DOHH2 (cell line): ENCODE measurements around the gene ZBTB7B.
A peak's percentile ranks its signal among the peaks of the same experiment; 100 is the strongest.

ENCODE experiments used
- H3F3A ChIP-seq: fragments of 200-600 bp; sonication (generic), shearing (Covaris generic); 2 replicates; pipeline ENCODE4 v1.6.0; 2016; ENCODE audit warnings: antibody characterized with exemption, mild to moderate bottlenecking; ENCODE audit not compliant: control insufficient read depth, insufficient read depth
- H3K27ac ChIP-seq: fragments of 200-600 bp; sonication (generic); 2 replicates; pipeline ENCODE4 v1.5.1; 2014; ENCODE audit warnings: low read depth, mild to moderate bottlenecking, low read length, moderate library complexity
- H3K27me3 ChIP-seq: fragments of 200-600 bp; sonication (generic); 2 replicates; pipeline ENCODE4 v1.6.1; 2014; ENCODE audit warnings: mild to moderate bottlenecking, low read length, mixed read lengths; ENCODE audit not compliant: control insufficient read depth
- H3K36me3 ChIP-seq: fragments of 200-600 bp; sonication (generic); 2 replicates; pipeline ENCODE4 v1.6.1; 2014; ENCODE audit warnings: mild to moderate bottlenecking, low read length, moderate library complexity, mixed read lengths; ENCODE audit not compliant: control insufficient read depth
- H3K4me1 ChIP-seq: fragments of 200-600 bp; sonication (generic); 2 replicates; pipeline ENCODE4 v1.6.1; 2014; ENCODE audit warnings: mild to moderate bottlenecking, low read length, mixed read lengths; ENCODE audit not compliant: control insufficient read depth
- H3K4me2 ChIP-seq: fragments of 200-600 bp; sonication (generic); 2 replicates; pipeline ENCODE4 v1.6.0; 2014; ENCODE audit warnings: mild to moderate bottlenecking, low read length, moderate library complexity
- H3K4me3 ChIP-seq: fragments of 200-600 bp; sonication (generic); 2 replicates; pipeline ENCODE4 v1.5.1; 2014; ENCODE audit warnings: mild to moderate bottlenecking, low read length, mixed read lengths
- H3K79me2 ChIP-seq: fragments of 200-600 bp; sonication (generic); 2 replicates; pipeline ENCODE4 v1.6.1; 2014; ENCODE audit warnings: mild to moderate bottlenecking, low read length, mixed read lengths; ENCODE audit not compliant: control insufficient read depth
- H3K9me2 ChIP-seq: fragments of 200-600 bp; sonication (generic); replicated peaks from 2 replicates; pipeline ENCODE4 v1.6.1; 2014; ENCODE audit warnings: mild to moderate bottlenecking, low read length, mixed read lengths; ENCODE audit not compliant: control insufficient read depth
- H3K9me3 ChIP-seq: fragments of 200-600 bp; sonication (generic); 2 replicates; pipeline ENCODE4 v1.6.1; 2014; ENCODE audit warnings: antibody characterized with exemption, low read length, mixed read lengths; ENCODE audit not compliant: control insufficient read depth, insufficient read depth
- H4K20me1 ChIP-seq: fragments of 200-600 bp; sonication (generic); 2 replicates; pipeline ENCODE4 v1.6.0; 2014; ENCODE audit warnings: low read depth, mild to moderate bottlenecking, antibody characterized with exemption, low read length, moderate library complexity; ENCODE audit not compliant: control insufficient read depth, insufficient read depth
- CTCF ChIP-seq: fragments of 200-600 bp; sonication (generic); IDR thresholded peaks from one replicate; pipeline ENCODE4 v1.5.1; 2014; ENCODE audit warnings: antibody characterized with exemption, mild to moderate bottlenecking, low read depth, low read length; ENCODE audit not compliant: poor library complexity, severe bottlenecking
- EZH2phosphoT487 ChIP-seq: fragments of 200-600 bp; sonication (generic); IDR thresholded peaks from 2 replicates; pipeline ENCODE4 v1.6.1; 2017; ENCODE audit warnings: borderline replicate concordance, mild to moderate bottlenecking, antibody characterized with exemption, low read length, moderate library complexity, mixed read lengths

ZBTB7B gene

GRCh38 chr1:155013632-155014031, 11.0 kb downstream of the ZBTB7B start:
- H3K79me2 ChIP-seq = no peaks in the 10 kb centered on the region
- no peaks in the 10 kb centered on the region for H3K9me3 ChIP-seq
- peak overlapping the region; percentile 52 for H3K4me2 ChIP-seq
- peaks cover 93% of the 10 kb centered on the region for H3K4me1 ChIP-seq
- no peaks in the 10 kb centered on the region for H4K20me1 ChIP-seq
- TF ChIP-seq CTCF (no peak), EZH2phosphoT487 (no peak)
- no peaks in the 10 kb centered on the region for H3K9me2 ChIP-seq
- H3K27me3 ChIP-seq = no peaks in the 10 kb centered on the region
- H3F3A ChIP-seq = peaks cover 25% of the 10 kb centered on the region
- H3K4me3 ChIP-seq = peak overlapping the region; percentile 22; the same call in 1 of the 2 replicates
- H3K36me3 ChIP-seq = peaks cover 24% of the 10 kb centered on the region
- H3K27ac ChIP-seq = peak overlapping the region; percentile 25; the same call in 1 of the 2 replicates

DNA sequence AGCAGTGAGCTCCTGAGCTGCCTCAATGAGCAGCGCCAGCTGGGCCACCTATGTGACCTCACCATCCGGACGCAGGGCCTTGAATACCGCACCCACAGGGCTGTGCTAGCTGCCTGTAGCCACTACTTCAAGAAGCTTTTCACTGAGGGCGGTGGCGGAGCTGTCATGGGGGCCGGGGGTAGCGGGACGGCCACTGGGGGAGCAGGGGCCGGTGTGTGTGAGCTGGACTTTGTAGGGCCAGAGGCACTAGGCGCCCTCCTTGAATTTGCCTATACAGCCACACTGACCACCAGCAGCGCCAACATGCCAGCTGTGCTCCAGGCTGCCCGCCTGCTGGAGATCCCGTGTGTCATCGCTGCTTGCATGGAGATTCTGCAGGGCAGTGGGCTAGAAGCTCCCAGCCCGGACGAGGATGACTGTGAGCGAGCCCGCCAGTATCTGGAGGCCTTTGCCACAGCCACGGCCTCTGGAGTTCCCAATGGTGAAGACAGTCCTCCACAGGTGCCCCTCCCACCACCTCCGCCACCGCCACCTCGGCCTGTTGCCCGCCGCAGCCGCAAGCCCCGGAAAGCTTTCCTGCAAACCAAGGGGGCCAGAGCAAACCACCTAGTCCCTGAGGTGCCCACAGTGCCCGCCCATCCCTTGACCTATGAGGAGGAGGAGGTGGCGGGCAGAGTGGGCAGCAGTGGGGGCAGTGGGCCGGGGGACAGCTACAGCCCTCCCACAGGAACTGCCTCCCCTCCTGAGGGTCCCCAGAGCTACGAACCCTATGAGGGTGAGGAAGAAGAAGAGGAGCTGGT, 12.3 kb downstream of the ZBTB7B start:
- peaks cover 25% of the 10 kb centered on the region for H3F3A ChIP-seq
- no peaks in the 10 kb centered on the region for H3K9me2 ChIP-seq
- no peak overlapping the region for H3K27ac ChIP-seq
- H3K4me1 ChIP-seq = peaks cover 83% of the 10 kb centered on the region
- no peak overlapping the region for H3K4me3 ChIP-seq
- no peaks in the 10 kb centered on the region for H3K27me3 ChIP-seq
- H4K20me1 ChIP-seq = no peaks in the 10 kb centered on the region
- peak overlapping the region; percentile 52; the same call in 1 of the 2 replicates for H3K4me2 ChIP-seq
- TF ChIP-seq CTCF = no peak
- peaks cover 24% of the 10 kb centered on the region for H3K36me3 ChIP-seq
- no peaks in the 10 kb centered on the region for H3K9me3 ChIP-seq
- no peaks in the 10 kb centered on the region for H3K79me2 ChIP-seq

DNA sequence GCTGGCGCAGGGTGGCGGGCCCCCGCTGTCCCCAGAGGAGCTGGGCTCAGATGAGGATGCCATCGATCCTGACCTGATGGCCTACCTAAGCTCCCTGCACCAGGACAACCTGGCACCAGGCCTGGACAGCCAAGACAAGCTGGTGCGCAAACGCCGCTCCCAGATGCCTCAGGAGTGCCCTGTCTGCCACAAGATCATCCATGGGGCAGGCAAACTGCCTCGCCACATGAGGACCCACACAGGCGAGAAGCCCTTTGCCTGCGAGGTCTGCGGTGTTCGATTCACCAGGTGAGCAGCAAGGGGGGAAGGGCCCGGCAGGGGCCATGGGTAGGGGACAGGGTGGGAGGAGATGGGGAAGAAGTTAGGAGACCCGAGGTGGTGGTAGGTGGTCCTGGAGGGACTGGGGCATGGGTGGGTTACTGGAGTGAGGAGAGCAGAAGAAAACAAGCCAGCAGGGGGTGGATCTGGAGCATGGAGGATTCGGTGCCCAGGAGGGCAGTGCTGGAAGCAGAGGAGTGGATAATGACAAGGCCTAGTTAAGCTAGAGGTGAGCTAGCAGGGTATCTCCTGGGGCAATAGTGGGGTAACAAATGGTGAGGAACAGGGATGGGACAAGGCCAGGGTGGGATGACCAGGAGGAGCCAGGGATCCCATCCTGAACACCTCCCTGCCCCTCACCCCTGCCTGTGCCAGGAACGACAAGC, 13.1 kb downstream of the ZBTB7B start:
- Histone ChIP-seq H3K9me3 (no peaks in the 10 kb centered on the region), H3K79me2 (no peaks in the 10 kb centered on the region), H3K36me3 (peaks cover 24% of the 10 kb centered on the region), H3K9me2 (no peaks in the 10 kb centered on the region), H4K20me1 (no peaks in the 10 kb centered on the region), H3K4me3 (no peak overlapping the region), H3K27ac (peak overlapping the region; percentile 35; the same call in 1 of the 2 replicates), H3K27me3 (no peaks in the 10 kb centered on the region), H3K4me2 (peak overlapping the region; percentile 90), H3F3A (peaks cover 25% of the 10 kb centered on the region), H3K4me1 (peaks cover 75% of the 10 kb centered on the region)
- no peak for TF ChIP-seq CTCF
- TF ChIP-seq EZH2phosphoT487 = no peak
